Kasumi-1 (cell line): ENCODE results near the gene RERE.

ENCODE experiments used
- DNase-seq, 2 experiments: peaks; one replicate each; lab custom pipeline; 2025; lab: John Stamatoyannopoulos, UW

RERE gene

DNA sequence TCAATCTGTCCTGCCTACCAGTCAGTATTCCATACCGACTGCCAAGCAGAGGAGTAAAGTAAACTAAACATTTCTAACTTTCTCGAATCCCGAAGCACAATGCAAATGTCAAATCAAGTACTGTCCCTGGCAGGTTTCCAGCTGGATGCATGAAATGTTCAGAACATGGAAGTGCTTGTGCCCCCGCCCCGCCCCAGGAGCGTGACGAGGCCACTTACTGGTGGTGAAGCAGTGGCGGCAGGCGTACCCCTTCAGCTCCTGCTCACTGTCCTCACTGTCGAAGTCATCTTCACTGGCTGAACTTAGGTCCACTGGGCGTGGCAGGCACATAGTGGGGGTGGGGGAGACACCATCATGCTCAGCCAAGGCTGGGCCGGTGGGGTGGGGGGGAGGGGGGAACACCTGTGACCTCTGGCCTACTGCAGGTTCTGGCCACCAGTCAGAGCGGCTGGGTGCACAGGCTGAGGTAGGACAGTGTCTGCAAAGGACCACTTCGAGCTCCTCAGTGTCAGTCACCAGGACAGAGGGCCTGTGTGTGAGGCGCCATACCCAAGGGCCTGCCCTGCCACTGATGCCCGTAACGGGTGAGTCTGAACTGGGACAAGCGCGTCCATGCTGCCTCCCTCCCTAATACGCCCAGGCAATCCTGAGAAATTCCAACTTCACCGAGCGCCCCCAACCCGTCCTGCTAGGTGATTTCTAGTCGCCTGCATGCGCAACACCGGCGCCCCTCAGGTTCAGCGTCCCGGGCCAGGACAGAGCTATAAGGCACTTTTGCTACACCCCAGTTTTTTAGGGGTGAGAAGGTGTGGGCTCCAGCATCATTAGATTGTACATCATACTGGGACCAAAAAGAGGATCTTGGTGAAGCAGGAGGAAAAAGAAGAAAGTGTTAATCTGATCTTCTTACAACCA lies 452.7 kb downstream of the RERE start:
- DNase-seq = no peak

DNA sequence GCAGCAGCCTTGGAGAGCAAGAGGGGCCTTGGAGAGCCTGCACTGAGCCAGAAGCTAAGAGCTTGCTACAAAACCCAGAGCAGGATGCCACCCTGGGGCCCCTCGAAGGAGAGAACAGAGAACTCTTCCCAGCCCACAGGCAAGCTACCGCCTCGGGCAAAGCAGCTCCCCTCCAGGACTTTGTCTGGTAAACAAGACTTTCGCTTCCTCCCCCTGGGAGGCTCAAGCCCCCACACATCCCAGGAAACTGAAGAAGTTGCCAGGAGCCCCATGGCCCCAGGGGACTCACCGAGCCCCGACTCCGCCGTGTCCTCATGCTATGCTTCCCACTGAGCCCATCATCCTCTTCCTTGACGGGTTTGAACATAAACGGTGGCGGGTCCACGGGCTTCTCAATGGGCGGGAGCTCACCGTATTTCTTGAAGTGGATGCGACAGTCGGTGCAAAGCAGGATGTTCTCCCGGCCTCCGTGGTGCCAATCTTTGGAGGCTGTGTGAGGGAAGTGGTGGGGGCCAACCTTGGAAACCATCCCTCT lies 453.6 kb downstream of the RERE start:
- DNase-seq = no peak

DNA sequence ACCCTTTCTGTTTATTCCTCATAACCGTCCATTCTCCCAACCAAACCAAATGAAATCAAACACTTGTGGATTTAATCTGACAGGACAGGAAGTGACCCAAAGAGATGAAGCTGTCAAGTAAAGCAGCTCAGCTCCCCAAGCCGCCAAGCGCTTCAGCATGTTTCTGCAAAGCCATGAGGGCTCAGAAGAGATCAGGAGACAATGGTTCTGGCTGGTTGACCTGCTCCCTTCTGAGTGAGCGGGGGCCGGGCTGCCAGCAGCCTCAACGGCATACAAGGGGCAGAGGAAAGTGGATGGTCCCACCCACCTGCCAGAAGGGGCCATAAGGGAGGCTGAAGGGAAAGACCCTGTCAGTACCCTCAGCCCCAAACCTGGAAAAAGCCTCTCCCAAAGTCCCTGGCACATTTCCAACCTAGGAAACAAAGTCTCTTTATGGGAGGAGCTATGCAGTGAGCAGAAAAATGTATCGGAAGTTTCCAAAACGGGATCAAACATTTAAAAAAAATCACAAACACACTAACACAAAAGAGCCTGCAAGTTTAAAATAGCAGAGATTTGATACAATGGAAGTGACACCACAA lies 454.2 kb downstream of the RERE start:
- DNase-seq = no peak

DNA sequence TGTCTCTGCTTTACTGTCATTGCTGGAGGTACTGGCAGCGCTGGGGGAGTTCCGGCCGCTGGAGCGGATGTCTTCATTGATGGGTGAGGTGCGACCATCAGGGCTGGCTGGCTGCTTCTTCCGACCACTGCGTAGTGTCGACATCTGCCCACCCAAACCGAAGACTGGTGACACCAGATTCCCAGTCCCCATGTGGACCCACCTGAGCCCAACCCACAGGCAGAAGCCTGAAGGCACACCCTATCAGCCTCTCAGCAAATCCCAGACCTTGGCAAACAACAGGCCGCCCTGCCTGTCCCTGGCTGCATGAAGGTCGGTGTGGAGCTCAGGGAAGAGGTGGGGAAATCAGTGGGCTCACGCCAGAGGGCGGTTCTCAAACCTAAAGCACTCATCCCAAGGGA lies 454.7 kb downstream of the RERE start:
- no peak for DNase-seq

DNA sequence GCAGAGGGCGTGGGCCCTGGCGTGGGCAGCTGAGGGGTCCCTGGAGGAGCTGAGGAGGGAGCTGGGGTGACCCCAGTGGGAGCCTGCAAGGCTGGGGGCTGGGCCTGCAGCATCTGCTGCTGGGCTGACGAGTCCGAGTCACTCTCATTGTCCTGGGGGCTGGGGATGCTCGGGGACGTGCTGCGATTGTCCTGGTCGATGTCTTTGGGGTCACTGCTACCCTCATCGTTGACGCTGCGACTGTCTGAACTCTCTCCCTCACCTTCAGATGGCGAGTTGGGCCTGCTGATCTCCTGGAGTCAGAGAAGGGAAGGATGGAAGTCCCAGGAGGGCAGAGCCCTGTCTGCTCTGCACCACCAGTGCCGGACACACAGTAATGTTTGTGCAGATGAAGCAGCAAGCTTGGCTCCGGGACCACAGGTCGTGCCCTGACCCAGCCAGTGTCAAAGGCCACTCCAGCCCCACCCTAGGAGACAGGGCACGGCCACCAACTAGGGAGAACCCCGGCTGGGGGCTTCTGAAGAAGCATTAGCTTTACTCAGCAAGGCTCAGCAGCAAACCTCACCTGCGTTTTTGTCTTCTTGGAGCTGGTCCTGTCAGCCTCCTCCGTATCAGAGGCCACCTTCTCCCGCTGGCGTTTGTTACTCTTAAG lies 456.1 kb downstream of the RERE start:
- no peak for DNase-seq

DNA sequence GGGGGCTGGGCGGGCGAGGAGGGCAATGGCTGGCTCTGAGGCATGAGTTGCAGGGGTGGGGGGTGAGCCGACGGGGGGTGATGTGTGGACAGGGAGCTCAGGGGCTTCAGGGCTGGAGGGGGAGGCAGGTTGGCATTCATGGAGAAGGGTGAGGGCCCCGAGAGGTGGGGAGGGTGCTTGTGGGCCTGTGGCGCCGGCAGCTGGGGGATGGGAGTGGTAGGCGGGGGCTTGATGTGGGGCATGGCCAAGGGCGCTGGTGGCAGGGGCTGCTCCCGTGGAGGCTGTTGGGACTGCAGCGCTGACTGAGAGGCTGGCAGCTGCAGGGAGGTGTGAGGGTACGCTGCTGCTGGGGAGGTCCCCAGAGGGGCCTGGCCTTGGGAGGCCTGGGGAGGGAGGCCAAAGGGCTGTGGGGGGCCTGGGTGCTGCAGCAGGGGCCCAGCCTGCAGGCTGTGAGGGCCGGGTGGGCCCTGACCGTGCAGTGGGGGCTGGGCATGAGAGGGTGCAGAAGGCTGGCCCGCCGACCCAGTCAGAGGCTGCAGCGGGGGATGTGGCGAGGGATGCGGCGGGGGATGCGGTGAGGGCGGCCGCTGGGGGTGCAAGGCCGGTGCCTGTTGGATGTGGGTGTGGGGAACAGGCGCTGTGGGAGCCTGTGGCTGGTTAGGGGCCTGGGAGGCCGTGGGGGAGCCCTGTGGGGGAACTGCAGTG lies 456.8 kb downstream of the RERE start:
- no peak for DNase-seq

DNA sequence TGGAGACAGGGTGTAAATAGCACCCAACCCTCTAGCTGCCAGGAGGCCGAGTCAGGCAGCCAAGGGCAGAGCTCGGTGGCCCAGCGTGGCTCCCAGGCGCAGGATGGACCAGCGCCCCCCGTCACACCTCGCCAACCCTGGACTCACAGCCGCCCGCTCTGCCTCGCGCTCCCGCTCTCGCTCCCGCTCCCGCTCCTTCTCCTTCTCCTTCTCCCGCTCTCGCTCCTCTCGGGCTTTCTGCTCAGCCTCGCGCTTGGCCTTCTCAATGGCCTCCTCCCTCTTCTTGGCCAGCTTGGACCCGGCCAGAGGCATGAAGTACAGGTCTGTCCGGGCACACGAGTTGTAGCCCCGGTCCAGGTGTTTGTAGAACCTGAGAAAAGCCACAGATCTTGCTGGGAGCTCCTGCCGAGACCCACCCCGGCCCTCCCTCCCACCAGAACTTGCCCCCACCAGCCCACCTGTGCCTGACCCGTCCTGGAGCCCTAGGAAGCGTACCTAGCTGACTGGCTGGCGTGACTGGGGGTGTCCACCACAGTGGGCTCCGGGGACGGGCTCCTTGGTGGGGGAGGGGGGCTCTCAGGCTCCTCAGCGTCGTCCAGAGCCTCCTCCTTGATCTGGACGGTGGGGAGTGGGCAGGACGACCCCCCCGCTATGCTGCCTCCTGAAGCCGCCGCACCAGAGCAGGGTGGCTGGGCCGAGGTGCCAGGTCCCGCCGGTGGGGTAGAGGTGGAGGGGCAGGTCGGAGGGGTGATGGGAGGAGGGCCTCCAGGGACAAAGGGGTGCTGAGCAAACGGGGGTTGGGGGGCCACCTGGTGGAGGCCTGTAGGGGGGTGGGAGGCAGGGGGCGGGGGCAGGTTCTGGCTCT lies 457.6 kb downstream of the RERE start:
- no peak for DNase-seq

DNA sequence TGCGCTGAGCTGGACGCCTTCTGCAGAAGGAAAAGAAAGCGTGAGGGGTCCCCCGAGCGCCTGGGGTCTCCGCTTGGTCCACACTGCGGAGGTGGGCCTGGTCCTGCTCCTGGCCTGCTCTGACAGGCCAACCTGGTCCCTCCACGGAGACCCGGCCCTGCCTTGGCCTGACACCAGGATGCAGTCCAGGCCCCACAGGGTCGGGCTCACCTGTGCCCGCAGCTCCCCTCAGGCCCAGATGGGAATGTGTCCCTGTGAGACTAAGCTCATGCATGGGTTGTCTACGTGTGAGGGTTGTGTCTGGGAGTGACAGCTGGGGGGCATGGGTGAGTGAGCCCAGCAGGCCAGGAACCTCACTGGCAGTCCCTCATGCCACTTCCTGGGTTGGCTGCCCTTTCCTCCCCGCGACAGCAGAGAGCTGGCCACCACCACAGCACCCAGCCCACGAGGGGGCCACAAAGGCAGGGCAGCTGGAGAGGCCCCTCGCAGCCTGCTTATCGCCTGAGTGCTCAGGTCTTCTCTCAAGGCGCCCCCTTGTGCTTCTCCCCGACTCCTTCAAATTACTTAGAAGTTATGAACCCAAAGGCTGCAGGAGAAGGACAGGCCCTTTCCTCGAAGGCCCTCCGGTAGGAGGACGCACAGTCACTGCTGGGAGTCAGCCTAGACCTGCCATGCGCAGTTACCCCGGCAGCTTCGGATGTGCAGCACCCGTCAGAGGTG lies 458.4 kb downstream of the RERE start:
- DNase-seq = no peak

DNA sequence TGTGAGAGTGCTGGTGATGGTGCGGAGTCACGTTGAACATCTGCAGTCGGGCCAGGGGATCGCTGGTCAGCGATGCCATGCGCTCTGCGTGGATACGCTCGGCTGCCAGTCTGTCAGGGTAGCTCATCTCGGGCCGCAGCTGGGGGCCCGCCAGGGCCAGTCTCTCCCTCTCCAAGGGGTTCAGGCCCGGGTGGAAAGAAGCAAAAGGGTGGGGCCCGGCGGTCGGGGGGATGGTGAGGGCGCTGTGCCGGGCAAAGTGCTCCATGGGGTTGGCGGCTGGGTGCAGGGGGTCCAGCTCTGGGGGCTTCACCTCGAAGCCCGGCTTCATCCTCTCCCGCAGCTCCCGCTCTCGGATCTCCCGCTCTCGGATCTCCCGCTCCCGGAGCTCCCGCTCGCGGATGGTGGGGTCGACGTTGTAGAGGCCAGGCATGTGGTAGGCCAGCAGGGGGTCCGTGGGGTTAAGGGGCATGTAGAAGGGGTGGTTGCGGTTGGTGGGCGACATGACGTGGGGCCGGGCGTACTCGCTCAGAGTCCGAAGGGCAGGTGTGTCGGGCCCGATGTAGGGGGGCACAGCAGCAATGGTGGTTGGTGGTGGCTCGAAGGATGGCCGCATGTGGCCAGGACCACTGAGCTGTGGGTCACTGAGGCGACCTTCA lies 459.1 kb downstream of the RERE start:
- no peak for DNase-seq

DNA sequence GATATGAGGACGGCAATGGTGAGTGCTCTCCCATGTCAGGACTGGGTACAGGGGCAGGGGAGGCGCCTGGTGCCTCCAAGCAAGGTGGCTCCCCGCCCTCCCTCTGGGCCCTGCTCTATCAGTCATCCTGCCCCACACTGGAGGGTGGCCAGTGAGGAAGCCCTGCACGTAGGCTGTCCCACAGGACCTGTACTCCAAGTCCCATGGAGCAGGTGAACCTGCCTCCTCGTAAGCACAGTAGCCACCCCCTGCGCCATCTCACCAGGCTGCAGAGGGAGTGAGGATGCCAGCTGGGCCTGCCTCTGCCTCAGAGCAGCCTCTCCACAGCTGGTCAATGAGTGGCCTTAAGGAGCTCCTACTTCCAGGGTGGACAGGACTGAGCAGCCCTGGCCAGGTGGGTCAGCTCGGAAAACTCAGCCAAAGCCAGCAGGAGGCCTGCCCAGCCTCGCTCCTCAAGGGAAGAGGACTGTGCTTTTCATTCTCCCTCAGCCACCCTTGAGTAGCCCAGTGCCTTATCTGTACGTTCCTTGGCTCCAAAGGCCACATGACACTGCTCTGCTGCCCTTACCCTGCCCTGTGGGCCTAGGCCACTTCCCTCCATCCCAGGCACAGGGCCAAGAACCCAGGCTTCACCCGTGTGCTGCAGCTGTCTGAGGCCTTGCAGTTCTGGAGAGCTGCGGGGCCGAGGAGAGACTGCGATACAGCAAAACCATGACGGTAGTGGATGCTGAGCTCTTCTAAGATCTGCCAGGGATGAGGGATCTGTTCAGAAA lies 459.9 kb downstream of the RERE start:
- DNase-seq = no peak

DNA sequence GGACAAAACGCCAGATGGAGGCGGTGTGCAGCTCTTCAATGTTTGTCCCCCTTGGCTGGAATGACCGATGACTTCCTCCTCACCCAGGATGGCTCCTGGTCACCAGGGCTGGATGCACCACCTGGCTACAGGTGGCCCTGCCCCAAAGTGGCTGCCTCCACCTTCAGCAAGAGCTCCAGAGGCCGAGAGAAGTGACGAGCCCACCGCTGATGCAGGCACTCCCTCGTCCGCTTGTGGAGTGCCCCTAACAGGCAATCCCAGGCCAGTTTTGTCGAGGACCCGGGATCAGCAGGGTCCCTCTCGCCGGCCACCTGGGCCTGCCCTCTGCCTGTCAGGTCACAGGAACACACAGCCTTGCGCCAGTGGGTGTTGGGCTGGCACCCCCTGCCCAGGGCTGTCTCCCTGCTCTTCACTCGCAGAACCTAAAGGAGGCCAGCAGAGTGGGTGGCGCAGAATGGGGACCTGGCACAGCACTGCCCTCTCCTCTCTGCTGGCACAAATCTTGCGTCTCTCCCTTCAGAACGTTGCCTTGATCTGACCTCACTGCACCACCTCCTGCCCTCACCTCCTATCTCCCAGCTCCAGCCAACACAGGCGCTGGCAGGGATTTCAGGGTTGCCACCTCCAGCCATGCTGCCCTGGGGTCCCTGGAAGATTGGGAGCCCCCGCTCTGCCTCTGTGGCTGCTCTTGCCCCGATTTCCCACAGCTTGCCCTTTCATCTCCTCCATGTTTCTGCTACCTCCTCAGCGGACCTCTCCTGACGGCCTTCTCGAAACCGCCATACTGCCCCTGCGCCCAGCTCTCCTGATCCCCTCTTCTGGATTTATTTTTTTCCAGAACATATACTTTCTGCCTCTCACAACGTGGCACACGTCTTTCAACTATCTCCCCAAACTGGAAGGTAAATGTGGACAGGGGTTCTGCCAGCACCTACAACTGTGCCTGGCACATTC lies 460.9 kb downstream of the RERE start:
- no peak for DNase-seq

DNA sequence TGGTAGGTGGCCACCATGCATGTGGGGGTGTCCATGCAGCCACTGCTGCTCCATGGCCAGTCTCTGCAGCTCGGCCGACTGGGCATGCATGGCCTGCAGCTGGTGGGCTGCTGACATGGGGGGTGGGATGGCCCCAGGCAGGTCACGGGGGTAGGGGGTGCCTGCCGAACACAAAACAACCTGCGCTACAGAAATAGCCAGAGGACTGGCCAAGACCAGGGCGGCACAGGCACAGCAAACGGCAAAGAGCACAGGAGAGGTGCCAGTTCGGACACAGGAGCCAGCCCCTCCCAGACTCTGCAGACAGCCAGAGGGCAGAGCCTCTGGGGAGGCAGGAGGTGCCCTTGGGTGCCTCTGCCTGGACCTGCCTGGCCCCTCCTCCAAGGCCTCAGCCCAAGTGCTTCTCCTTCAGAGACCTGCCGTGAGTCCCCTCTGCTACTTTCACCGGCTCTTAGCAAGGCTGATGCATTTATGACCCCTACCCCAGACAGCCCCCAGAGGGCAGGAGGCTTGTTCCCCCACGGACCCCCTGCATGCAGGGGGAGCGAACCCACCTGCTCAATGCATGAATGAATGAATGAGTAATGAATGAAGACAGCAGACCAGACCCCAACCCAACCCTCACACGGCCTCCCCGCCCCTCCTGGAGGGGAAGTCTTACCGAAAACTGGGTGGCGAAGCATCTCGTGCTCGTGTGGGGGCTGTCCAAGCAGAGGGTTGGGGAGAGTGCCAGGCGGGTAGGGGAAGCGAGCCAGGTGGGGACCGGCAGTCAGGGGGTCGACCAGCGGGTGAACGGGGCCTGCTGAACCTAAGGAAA lies 461.8 kb downstream of the RERE start:
- no peak for DNase-seq

DNA sequence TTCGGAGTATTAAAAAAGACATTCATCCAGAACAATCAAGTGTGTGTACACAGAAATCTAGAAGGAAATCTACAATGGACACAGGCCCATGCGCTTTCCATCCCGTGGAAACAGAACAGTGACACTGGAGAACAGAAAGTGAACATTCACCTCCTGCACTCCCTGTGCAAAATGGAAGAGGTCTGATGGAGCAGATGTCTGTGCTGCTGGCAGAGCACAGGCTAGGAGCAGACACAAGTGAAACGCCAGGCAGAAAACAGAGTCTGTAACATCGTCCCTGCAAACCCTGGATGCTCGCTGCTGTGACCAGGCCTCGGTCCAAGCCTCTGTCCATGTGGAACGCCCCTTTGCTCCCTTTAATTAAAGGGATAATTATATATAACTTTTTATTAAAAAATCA lies 463.4 kb downstream of the RERE start:
- no peak for DNase-seq

DNA sequence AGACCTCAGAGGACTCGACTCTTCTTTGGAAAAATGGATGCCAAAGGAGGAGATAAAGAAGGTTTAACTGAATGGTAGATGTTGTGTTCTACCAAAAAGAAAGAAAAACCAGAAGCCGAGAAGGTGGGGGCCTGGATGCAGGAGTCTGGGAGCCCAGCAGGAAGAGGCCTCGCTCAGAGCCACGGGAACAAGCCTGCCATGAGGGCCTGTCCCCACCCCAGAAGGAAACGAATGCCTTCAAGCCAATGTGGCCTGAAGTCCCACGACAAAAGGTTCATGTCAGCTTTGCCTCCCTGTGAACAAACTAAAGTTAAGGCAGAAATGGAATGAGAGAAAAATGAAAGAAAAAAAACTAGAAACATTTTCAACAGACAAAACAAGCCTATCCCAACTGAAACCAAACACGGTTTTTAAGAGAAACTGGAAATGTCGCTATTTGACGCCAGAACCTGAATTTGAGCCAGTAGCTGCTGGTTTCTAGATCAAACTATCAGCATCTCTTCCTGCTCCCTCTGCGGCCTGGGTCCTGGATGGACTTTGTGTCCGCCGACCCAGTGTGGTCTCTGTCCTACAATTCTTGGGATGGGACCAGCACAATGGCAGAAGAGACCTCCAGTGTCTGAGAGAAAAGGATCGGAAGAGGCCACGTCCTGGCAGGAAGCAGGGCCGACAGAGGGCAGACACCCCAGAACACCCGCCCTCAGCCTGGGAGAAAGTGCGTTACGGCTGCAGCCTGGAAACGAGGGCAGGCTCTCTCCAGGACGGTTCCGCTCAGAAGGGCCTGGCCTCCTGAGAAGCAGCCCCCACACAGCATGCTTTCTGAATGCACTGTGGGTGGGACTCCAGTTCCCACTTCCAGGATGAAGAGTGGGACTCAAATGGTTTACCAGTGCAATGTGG lies 464.3 kb downstream of the RERE start:
- DNase-seq = no peak

DNA sequence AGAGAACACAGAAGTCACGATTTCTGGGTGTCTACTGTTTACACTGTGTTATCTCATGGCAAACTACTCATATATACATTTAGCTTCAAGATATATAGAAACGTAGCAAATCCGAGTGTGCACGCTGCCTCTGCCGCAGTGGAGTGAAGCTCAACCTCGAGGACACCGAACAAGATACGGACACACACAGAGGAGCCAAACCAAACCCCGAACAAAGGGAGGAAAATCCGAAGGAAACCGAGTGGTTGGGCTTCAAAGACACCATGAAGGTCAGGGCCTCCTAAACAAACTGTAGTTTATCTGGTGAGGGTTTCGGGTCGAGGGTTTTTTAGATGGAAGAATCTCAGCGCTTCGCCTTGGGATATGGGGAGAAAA lies 465.0 kb downstream of the RERE start:
- no peak for DNase-seq
